Measurements from ENCODE around the gene NME2.
"Not testable (repeated sequence)": the region's sequence is repeated elsewhere in the genome, so short reads cannot be mapped to it uniquely, and the experiment has no call there.

Gene NME2

DNA sequence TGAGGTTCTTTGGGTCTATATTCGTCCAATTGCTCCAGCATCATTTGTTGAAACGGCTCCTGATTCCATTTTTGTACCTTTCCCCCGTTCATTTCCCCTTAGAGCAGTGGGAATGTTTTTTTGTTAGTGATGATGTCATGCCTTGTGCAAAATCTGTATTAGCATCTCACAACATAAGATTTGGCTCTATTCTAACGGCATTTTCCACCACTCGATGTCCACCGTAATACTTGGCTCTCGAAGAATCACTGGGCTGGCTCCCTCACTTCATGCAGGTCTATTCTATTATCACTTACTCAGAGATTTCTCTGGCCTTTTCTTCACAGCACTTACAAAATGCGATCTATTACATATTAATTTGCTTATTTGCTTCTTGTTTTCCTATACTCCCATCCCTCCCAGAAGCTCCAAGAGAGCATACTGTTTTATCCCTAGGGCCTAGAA, 13.4 kb upstream of the NME2 start:
- peak in 3 of 51 donors; percentile 4 to 49 (median 17) for DNase-seq

DNA sequence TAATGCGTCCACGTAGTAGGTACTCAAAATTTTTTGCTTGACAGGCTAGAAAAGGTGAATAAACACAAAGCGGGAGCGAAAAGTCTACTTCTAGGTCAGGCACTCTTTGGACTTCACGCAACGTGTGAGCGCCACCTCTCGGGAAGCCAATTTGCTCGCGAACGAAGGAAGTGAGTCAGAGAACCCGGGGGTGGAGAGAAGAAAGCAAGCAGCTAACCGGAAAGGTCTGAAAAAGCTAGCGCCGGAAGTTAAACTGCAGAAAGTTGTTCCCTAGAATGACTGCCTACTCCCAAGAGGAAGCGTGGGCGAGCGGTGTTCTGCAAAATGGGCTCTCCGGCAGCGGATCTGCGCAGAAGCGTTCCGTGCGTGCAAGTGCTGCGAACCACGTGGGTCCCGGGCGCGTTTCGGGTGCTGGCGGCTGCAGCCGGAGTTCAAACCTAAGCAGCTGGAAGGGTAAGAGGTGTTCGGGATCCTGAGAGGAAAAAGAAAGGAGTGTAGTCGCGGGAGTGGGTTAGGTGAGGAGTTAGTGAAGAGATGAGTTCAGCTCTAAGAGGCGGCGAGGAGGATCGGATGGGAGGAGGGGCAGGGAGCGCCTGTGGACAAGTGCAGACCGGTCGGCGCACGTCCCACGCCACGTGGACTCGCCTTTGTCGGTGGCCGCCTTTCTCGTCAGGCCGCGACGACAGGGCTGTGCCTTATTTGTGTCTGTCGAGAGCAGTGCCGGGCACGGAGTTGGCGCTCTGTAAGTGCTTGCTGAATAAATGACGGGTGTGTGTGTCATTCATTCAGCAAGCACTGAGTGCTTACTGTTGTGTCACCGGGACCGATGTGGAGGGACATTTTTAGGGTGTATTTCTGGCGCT, 12.8 kb upstream of the NME2 start, which contains the start of gene NME1:
TSS of gene NME1 (plus strand) at position 350 of the 863 bp plus-strand sequence. CDS start 2,096 bp downstream, outside the sequence.
- peak; percentile 82 to 100 (median 96) for DNase-seq

DNA sequence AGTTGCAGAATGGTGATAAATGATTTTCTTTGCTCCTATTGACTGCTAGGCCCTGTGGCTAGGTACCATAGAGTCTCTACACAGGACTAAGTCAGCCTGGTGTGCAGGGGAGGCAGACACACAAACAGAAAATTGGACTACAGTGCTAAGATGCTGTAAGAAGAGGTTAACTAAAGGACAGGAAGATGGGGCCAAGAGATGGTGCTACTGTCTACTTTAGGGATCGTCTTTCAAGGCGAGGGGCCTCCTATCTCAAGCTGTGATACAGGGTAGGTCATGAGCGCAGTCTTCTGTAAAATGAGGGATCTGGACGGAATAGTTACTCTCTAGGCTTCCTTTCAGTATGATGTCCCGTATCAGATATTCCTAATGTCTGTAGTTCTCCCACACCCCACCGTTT, 12.0 kb upstream of the NME2 start:
- DNase-seq, result peak in 1 of 51 donors; percentile 46

DNA sequence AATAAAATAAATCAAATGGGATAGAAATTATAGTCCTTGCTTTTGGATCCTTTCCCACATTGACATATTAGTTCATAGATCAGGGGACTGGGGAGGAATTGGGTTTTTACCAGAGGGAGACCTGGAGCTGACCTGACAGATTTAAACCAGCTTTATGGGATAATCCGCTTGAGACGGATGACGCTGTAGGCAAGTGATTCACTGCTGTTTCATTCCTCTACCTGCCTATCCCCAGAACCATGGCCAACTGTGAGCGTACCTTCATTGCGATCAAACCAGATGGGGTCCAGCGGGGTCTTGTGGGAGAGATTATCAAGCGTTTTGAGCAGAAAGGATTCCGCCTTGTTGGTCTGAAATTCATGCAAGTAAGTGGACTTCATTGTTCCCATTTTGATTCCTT, 10.8 kb upstream of the NME2 start:
- no peak for DNase-seq

DNA sequence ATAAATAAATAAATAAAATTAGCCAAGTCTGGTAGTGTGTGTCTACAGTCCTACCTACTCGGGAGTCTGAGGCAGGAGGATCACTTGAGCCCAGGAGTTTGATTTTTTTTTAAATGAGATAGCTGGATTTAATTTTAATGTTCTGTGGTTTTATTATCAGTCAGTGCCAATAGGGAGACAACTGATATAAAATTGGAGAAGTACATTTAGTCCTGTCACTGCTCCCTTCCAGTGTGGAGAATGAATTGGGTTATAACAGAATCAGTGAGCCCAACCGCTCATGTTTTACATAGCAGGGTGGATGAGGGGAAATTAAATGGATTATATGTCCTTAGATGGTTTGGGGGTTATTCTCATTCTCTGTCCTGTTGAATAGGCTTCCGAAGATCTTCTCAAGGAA, 6.6 kb upstream of the NME2 start:
- DNase-seq, result no peak

DNA sequence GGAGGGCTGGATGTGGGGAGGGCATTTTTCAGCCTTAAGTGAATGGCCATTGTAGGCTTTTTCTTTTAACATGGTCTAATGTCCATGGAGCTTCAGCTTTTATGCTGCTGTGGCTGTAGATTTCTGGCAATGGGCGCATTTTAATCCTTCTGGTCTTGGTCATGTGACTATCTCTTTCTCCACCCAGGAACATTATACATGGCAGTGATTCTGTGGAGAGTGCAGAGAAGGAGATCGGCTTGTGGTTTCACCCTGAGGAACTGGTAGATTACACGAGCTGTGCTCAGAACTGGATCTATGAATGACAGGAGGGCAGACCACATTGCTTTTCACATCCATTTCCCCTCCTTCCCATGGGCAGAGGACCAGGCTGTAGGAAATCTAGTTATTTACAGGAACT, 4.7 kb upstream of the NME2 start:
- DNase-seq, result no peak

DNA sequence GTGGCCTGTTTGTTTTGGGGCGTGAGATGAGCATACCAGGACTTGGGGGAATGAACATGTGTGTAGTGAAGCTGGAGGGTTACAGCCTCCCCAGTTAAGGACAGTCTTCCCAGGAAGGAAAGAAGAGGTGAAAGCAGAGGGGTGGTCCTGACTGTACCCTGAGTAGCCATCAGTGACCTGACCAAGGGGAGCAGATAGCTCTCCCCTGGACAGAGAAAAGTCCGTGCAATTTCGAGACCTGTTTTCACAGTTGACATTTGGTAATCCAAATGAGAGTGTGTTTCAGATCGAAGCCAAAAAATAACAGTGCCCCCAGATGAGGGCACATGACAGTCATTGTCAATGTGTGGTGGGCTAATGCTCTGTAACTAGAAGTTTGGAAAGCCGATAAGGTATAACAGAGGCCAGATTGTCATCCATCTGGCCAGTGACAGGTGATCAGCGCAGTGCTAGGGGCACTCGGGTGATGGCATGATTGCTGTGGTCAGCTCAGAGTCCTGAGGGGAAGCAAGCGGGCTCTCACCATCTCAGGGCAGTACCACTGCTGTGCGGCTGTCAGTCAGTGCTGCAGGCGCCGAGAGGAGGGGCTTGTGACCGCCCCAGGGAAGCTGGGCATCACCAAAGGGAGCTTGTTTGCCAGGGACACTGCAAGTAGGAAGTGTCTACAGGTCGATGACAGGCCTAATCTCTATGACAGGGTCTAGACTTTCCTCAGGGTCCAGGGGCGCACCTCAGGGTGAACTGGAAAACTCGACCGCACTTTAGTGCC, 1.1 kb upstream of the NME2 start:
- peak in 2 of 51 donors; percentile 1 to 12 for DNase-seq

DNA sequence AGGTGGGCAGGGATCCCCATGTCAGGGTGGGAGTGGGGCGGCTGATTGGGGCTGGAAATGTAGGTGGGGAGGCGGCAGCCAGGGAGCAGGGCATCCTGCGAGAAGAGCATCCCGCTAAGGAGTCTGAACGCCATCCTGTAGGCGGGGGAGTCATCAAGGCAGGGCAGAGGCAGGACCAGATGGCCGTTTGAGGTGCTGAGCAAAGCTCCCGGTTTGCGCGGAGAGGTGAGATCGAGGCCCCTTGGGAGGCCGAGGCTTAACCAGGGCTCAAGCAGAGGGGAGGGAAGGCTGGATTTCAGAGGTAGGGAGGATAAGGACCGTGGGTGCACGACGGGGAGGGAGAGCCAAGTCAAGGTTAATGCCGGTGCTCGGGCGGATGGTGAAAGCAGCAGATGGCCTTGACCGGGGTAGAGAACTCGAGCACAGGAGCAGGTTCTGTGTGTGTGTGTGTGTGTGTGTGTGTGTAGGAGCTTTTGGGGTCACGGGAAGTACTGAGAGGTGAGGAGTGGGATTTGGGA, 472 bp upstream of the NME2 start:
- DNase-seq, result peak in 8 of 51 donors; percentile 13 to 52 (median 30)

DNA sequence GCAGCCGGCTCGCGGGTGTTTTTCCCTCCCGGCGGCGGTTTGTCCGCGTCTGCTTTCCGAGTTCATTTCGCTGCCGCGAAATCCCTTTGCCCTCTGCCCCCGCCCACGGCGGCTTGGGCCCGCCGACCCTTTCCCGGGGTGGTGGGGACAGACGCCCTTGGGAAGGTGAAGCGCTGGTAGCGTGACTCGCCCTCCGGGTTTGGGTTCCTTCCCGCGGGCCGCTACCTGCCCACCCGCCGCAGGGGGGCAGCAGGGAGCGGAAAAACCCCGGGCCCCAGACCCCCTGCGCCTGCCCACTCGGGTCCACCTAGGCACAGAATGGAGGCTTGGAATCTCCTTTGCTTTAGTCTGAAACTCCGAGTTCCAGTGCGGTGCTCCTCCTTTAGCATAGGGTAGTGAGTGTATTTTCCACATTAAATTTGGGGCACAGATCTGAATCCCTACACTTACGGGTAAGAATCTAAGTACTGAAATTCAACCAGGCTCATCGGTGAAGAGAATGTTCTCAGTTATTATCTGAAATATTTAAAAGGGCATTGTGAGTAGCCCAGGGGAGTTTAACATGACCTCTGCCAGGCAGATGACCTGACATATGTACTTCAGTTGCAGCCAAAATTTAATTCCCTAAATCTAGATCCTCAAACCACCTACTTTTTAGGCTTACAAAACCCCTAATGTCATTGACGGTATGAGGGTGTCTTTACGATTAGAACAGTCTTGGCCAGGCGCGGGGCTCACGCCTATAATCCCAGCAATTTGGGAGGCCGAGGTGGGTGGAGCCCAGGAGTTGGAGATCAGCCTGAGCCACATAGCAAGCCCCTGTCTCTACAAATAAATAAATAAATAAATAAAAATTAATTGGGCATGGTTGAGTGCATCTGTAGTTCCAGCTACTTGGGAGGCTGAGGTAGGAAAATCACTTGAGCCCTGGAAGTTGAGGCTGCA, 1.0 kb downstream of the NME2 start:
- DNase-seq, result peak in 30 of 51 donors; percentile 6 to 63 (median 37)

DNA sequence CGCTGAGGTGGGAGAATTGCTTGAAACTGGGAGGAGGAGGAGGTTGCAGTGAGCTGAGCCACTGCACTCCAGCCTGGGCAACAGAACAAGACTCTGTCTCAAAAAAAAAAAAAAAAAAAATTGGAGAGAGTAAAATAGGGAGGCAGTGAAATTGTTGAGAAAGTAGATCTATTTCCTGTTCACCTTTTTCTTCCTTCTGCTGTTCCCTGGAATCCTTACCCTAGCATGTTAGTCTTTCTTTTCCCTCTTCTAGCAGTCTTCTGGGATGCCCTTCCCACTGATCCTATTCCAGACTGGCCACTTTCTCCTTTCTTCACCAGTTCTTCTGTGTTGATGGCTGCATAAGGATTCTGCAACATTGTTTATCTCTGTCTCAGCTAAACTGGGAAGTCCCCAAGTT, 3.1 kb downstream of the NME2 start:
- no peak for DNase-seq

DNA sequence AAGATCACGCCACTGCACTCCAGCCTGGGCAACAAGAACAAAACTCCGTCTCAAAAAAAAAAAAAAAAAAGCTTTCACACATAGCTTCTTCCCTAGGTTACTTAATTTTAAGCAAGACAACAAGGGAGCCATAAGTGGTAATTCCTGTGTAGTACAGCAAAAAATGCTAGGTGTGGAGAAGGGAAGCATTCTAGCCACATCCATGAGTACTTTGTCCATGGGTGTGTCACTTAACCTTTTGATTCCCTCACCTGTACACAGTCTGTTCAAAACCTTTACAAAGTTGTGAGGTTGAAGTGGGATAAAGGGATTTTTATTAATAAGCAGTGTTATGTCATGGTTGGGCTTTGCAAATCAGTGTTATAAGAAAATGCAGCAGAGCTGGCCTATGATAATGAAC, 4.5 kb downstream of the NME2 start:
- DNase-seq, result no peak

DNA sequence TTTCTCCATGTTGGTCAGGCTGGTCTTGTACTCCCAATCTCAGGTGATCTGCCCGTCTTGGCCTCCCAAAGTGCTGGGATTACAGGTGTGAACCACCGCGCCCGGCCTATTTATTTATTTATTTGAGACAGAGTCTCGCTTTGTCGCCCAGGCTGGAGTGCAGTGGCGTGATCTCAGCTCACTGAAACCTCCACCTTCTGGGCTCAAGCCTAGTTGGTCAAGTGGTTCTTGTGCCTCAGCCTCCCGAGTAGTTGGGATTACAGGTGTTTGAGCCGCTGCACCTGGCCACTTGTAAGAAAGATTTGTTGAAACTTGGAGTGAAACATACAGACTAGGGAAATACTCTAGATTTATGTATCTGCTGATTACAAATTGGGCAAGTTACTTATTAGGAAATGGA, 5.8 kb downstream of the NME2 start:
- DNase-seq, result not testable (repeated sequence)

DNA sequence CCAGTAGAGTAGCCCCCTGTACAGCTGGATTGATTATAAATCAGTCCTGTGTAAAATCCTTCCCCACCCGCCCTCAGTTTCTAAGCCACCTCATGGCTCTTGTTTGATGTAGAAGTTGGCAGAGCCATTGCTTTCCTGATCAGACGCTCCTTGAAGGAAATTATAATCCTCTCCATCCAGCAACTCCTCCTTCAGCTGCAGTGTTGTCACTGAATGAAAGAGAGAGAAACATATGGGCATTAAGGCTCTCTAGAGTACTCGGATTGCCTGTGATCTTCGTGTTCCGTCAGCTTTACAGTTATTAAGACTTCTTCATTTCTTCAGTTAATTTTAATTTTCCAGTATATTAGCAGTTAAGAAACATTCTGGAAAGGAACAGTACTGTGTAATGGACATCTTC, 14.3 kb downstream of the NME2 start:
- no peak for DNase-seq

DNA sequence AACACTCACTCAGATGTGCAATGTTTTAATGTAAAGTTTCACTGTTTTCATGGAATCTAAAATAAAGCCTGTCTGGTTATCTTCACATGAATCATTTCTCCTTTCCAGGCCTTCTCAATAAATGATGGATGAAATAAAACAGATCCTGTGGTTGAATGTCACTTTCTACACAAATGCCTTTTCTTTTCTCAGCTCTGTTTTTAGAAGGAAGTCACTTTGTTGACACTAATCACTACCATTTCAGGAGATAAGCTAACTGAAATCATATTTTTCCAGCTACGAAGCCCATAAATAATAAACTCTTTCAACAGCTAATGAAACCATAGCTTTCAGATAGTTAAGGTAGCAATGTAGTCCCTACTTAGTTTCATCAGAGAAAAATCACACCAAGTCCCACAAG, 17.9 kb downstream of the NME2 start:
- no peak for DNase-seq

DNA sequence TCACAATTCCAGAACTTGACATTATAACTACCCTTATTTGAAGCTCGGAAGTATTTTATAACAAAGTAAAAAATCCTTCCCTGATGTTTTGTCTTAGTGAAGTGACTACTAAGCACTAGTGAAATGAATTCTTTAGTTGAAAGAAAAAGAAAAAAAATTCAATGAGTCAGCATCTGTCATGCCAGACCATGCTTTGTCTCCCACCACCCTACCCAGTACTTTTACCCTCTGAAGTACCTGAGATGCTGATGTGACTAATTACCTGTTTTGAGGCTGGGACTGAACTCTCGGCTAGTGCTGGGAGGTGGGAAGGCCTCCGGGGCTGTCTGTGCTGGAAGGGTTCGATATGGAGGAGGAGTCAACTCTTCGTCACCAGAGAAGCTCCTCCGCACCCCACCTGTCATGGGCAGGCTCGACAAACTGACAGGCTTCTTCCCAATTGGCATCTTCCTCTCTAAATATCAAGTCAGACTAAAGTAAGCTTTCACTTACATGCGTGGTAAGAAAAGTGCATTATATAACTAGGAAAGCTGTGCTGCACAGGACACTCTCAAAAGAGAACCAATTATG, 19.6 kb downstream of the NME2 start:
- peak in 2 of 51 donors; percentile 9 for DNase-seq

DNA sequence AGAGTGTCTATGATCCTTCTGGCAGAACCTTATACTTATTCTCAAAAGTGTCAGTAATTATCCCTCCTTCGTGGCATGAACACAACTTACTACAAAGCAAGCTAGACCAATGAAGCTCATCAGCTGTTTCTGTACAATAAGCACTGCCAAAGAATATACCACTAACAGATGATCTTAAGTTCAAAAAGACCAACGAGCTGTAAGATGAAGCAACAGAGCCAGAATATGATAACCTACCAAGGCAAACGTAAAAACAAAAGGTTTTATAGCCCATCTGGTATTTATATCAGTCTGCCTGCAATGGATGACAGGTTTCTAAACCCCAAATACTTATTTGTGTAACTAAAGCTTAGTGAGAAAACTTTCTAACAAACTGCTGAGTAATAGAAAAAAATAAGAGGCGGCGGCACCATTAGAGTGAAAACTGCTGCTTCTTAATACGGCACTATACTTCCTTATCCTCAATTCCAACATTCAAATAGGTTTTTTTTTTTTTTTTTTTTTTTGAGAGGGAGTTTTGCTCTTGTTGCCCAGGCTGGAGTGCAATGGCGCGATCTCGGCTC, 22.1 kb downstream of the NME2 start:
- no peak for DNase-seq

DNA sequence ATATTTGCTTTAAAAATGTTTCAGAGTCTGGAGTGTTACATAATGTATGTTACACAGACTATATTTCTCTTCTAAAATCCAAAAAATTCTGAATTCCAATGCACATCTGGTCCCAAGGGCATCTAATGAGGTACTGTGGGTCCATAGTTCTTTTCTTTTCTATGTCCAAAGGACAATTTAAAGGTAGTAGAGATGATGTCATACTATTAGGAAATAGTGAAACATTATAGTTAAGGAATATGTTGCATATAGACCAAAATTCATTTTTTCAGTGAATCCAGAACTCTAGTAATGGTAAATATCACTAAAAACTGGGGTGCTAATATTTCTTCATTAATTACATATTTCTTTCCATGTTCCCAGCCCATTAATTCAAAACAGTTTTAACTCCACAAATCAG, 23.0 kb downstream of the NME2 start:
- DNase-seq, result no peak

DNA sequence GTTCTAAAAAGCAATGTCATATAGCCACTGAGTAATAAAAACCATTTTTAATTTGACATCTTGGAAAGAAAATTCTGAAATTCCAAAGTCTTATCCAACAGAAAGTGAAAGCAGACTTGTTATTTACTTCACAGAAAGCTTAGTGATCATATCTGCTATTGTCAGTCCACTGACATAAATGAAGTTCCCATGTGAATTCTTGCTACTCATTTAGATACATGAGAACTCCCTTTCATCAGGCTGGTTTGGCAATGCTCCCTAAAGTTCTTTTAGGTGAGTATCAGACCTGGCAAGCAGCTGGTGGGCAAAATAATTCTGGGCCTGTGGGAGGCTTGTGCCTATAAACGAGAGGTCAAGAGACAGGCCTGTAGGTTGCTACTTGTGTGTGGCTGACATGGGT, 23.4 kb downstream of the NME2 start:
- no peak for DNase-seq

DNA sequence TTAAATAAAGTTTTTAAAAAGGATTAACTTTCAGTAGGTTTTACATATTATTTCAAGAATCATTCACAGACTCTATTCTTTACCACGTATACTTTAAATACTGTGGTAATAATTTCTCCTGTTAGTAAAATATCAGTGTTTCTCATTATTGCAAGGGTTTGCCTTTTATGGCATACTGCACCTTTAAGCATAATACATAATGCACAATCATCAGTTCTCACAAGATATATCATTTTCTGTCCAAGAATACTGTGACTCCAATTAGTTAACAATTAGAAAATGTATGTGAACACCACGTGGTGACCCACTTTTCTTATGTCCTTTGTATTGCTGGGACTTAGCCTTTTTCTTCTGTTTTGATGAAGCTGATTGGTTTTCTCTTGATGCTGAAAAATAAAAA, 25.7 kb downstream of the NME2 start:
- DNase-seq, result no peak

DNA sequence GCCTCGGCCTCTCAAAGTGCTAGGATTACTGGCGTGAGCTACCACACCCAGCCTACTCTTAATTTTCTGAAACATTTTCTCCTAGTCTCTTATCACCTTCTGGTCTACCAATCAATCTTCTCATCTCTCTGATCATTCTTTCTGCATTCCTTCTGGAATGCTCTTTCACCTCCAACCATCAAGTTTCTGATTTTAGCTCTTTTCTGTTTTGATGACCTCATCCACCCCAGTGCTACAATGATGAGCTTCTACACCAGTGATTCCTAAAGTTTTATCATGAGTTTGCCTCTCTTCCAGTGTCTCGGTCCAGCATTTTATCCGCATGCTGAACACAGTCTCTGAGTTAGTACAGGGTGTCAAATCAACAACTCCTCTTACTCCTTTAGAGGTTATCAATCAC, 31.5 kb downstream of the NME2 start:
- DNase-seq, result no peak

Measured in hypothalamus (tissue), 51 donors.